ENCODE measurements around the gene SPEM2. TPM values are rescaled to one million over a fixed set of nuclear protein-coding genes. Genes with fewer than 3 reads are reported as not detected.

SPEM2 gene
- total and polyA plus RNA-seq, 2 experiments from 2014 or later = not detected

- Histone ChIP-seq H3K4me1 (ENCODE audit: insufficient read depth) (no peaks in the 10 kb centered on the region), H3K4me2 (no peak overlapping the region), H2AFZ (no peak overlapping the region), H3K79me2 (peaks cover 6% of the 10 kb centered on the region), H3K27ac (no peak overlapping the region), H3K4me3 (no peak overlapping the region), H3K9me2 (replicated peaks; ENCODE audit: insufficient read depth) (no peaks in the 10 kb centered on the region), H3K9me3 (ENCODE audit: low read depth) (no peaks in the 10 kb centered on the region), H3K27me3 (no peaks in the 10 kb centered on the region), H4K20me1 (ENCODE audit: insufficient read depth, poor library complexity, severe bottlenecking) (no peaks in the 10 kb centered on the region), H3K36me3 (replicated peaks; ENCODE audit: insufficient read depth, low read depth) (no peaks in the 10 kb centered on the region)
- WGBS (ENCODE audit: low lambda C conversion rate, missing lambda C conversion rate) = 94% methylated on average over 29 of the region's 58 CpGs
- TF ChIP-seq EZH2 (IDR thresholded peaks at IDR 0.05; ENCODE audit: borderline replicate concordance) = no peak
- no peak for TF ChIP-seq EZH2phosphoT487 (IDR thresholded peaks at IDR 0.05; ENCODE audit: low read depth, severe bottlenecking, unreplicated experiment)
- no peak for TF ChIP-seq CTCF (IDR thresholded peaks at IDR 0.05; ENCODE audit: poor library complexity)
- DNase-seq (ENCODE audit: low spot score) = no peak
Measured at GRCh38 chr17:7408252-7408727, 17.1 kb upstream of the SPEM2 start.

- no peaks in the 10 kb centered on the region for H4K20me1 ChIP-seq (ENCODE audit: insufficient read depth, poor library complexity, severe bottlenecking)
- no peaks in the 10 kb centered on the region for H3K9me2 ChIP-seq (replicated peaks; ENCODE audit: insufficient read depth)
- no peak overlapping the region for H3K27ac ChIP-seq
- no peak overlapping the region for H2AFZ ChIP-seq
- DNase-seq (ENCODE audit: low spot score) = no peak
- TF ChIP-seq EZH2phosphoT487 (IDR thresholded peaks at IDR 0.05; ENCODE audit: low read depth, severe bottlenecking, unreplicated experiment) = no peak
- TF ChIP-seq CTCF (IDR thresholded peaks at IDR 0.05; ENCODE audit: poor library complexity) = no peak
- no peak for TF ChIP-seq EZH2 (IDR thresholded peaks at IDR 0.05; ENCODE audit: borderline replicate concordance)
- no peaks in the 10 kb centered on the region for H3K9me3 ChIP-seq (ENCODE audit: low read depth)
- no peaks in the 10 kb centered on the region for H3K27me3 ChIP-seq
- H3K4me3 ChIP-seq = no peak overlapping the region
- H3K4me2 ChIP-seq = no peak overlapping the region
- H3K79me2 ChIP-seq = peaks cover 6% of the 10 kb centered on the region
- no peaks in the 10 kb centered on the region for H3K36me3 ChIP-seq (replicated peaks; ENCODE audit: insufficient read depth, low read depth)
- no peaks in the 10 kb centered on the region for H3K4me1 ChIP-seq (ENCODE audit: insufficient read depth)
- 91% methylated on average over 6 of the region's 6 CpGs for WGBS (ENCODE audit: low lambda C conversion rate, missing lambda C conversion rate)
Measured at GRCh38 chr17:7408863-7409262, 16.6 kb upstream of the SPEM2 start.

DNA sequence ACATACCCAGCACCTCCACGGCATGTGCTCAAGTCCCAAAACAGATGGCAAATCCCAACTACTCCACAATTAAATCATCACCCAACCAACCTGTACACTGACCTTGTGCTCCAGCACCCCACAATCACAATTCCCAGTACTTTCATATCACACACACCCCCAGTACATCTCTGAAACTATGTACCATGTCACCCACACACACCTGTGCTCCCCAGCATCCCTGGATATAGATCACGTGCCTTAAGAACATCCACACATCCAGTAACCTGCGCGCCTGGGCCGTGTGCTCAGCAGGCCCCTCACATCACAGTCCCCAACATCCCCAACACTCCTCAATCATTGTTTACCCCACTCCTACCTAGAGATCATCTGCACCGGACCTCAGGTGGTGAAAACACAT, 15.7 kb upstream of the SPEM2 start:
- no peaks in the 10 kb centered on the region for H3K9me2 ChIP-seq (replicated peaks; ENCODE audit: insufficient read depth)
- no peaks in the 10 kb centered on the region for H3K36me3 ChIP-seq (replicated peaks; ENCODE audit: insufficient read depth, low read depth)
- WGBS (ENCODE audit: low lambda C conversion rate, missing lambda C conversion rate) = 92% methylated on average over 6 of the region's 6 CpGs
- no peak overlapping the region for H3K27ac ChIP-seq
- no peak overlapping the region for H3K4me2 ChIP-seq
- H3K9me3 ChIP-seq (ENCODE audit: low read depth) = no peaks in the 10 kb centered on the region
- TF ChIP-seq EZH2 (IDR thresholded peaks at IDR 0.05; ENCODE audit: borderline replicate concordance) (no peak), EZH2phosphoT487 (IDR thresholded peaks at IDR 0.05; ENCODE audit: low read depth, severe bottlenecking, unreplicated experiment) (no peak), CTCF (IDR thresholded peaks at IDR 0.05; ENCODE audit: poor library complexity) (no peak)
- no peaks in the 10 kb centered on the region for H3K27me3 ChIP-seq
- no peak overlapping the region for H3K4me3 ChIP-seq
- no peaks in the 10 kb centered on the region for H3K4me1 ChIP-seq (ENCODE audit: insufficient read depth)
- no peak for DNase-seq (ENCODE audit: low spot score)
- H2AFZ ChIP-seq = no peak overlapping the region
- H3K79me2 ChIP-seq = peaks cover 6% of the 10 kb centered on the region
- H4K20me1 ChIP-seq (ENCODE audit: insufficient read depth, poor library complexity, severe bottlenecking) = no peaks in the 10 kb centered on the region
